ENCODE measurements around the gene HSPE1. TPM values are rescaled to one million over a fixed set of nuclear protein-coding genes. Genes with fewer than 3 reads are reported as not detected.

Gene HSPE1
- total and polyA plus RNA-seq, 2 of the 8 experiments (the other 6 are each of a cell fraction or from before 2014, with no cell fraction given) = 206 to 377 TPM

DNA sequence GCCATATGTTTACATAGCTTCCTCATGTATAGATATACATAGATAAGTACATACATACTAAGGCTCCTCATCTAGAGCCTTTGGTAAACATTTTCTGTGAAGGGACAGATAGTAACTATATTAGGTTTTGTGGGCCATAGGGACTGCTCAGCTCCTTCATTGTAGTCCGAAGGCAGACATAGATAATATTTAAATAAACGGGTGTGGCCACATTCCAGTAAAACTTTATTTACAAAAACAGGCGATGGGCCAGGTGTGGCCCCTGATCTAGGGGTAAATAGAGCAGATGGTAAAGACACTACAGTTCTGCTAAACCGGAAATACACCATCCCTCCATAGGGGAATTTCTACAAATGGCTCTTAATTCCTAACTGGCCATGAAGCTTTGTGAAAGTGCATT is 39.5 kb upstream of the HSPE1 start:
- Histone ChIP-seq H2BK12ac (ENCODE audit: low read depth, low read length) (no peak overlapping the region), H3K4ac (replicated peaks; ENCODE audit: insufficient read length, low read depth, low read length) (no peak overlapping the region), H2BK20ac (ENCODE audit: low read length) (no peak overlapping the region), H2AK5ac (ENCODE audit: low read depth, low read length) (no peak overlapping the region), H3K27ac (ENCODE audit: low read depth, low read length) (no peak overlapping the region), H3K4me2 (ENCODE audit: insufficient read depth in 1 of 2, low read depth in 2 of 2, low read length in 2 of 2) (no peak overlapping the region), H3K23me2 (ENCODE audit: low read depth, low read length) (no peaks in the 10 kb centered on the region), H3K27me3 (replicated peaks in 1 of 4; ENCODE audit: control insufficient read depth in 3 of 4, extremely low read depth in 1 of 4, insufficient read depth in 3 of 4, low read length in 3 of 4) (no peaks in the 10 kb centered on the region), H3K79me2 (ENCODE audit: control insufficient read depth in 1 of 2, insufficient read depth in 2 of 2, low read length in 2 of 2) (peaks cover 6 to 30% of the 10 kb centered on the region in 2 experiments; a peak in 3 of 4 replicates), H4K8ac (ENCODE audit: extremely low read depth, insufficient read depth, low read length) (no peak overlapping the region), H2BK120ac (replicated peaks; ENCODE audit: low read depth, low read length) (no peak overlapping the region), H4K5ac (ENCODE audit: insufficient read length, low read depth, low read length) (no peak overlapping the region), H3K56ac (replicated peaks; ENCODE audit: insufficient read length, low read depth, low read length) (no peak overlapping the region), H2BK15ac (ENCODE audit: low read length) (no peak overlapping the region), H2BK5ac (ENCODE audit: low read depth, low read length) (no peak overlapping the region), H3K79me1 (ENCODE audit: low read depth, low read length) (peaks cover under 1% of the 10 kb centered on the region; the same call in 1 of the 2 replicates), H3K9me3 (ENCODE audit: insufficient read depth in 2 of 2, low read depth in 1 of 2, low read length in 1 of 2) (no peaks in the 10 kb centered on the region), H4K91ac (replicated peaks; ENCODE audit: insufficient read length, low read length) (no peak overlapping the region), H3K9ac (replicated peaks in 1 of 4; ENCODE audit: extremely low read depth in 1 of 4, low read depth in 3 of 4, low read length in 3 of 4) (no peak overlapping the region), H4K20me1 (replicated peaks in 1 of 2; ENCODE audit: control insufficient read depth in 1 of 2, insufficient read depth in 2 of 2, low read length in 2 of 2) (peaks cover 0 to 5% of the 10 kb centered on the region in 2 experiments), H3K36me3 (ENCODE audit: control insufficient read depth in 2 of 4, insufficient read depth in 4 of 4, low read length in 3 of 4) (peaks cover 0 to 24% (median 8%) of the 10 kb centered on the region in 4 experiments; a peak in 4 of 8 replicates), H3K4me3 (ENCODE audit: extremely low read depth in 1 of 4, insufficient read depth in 2 of 4, low read depth in 3 of 4, low read length in 4 of 4) (no peak overlapping the region), H3K18ac (ENCODE audit: extremely low read depth, low read length) (no peak overlapping the region), H3K14ac (ENCODE audit: insufficient read length) (no peak overlapping the region), H3K4me1 (replicated peaks in 1 of 4; ENCODE audit: control insufficient read depth in 3 of 4, insufficient read depth in 4 of 4, low read length in 3 of 4) (no peaks in the 10 kb centered on the region), H3K23ac (ENCODE audit: insufficient read length) (no peak overlapping the region), H2AFZ (ENCODE audit: low read length) (no peak overlapping the region)
- ChIA-PET POLR2A (ENCODE audit: partially characterized antibody) (interaction anchor here (0.9 to 1.4 kb wide), 3 partner anchors 16 to 55 kb away, joined by 3 to 4 read pairs (median 3); partner anchors contain the start of gene MOB4), CTCF (ENCODE audit: partially characterized antibody) (interaction anchor here (0.9 to 1.3 kb wide), 3 partner anchors 36 to 306 kb away, joined by 3 read pairs; no protein-coding TSS in a partner anchor)
- 93% methylated on average over 4 of the region's 4 CpGs; no CpG with 5 or more reads in 1 of the 2 experiments for WGBS, 2 experiments (ENCODE audit: extremely low coverage in 1 of 2, insufficient coverage in 1 of 2, insufficient read length in 1 of 2, insufficient replicate concordance in 2 of 2, low coverage in 1 of 2, low lambda C conversion rate in 2 of 2, missing lambda C conversion rate in 1 of 2)
- FAIRE-seq (no peak), DNase-seq (ENCODE audit: low read depth in 1 of 2, low spot score in 2 of 2) (no peak)
- no peak for TF ChIP-seq CBX5 (IDR thresholded peaks at IDR 0.05; ENCODE audit: low read depth, low read length)
- TF ChIP-seq POLR2A (IDR thresholded peaks at IDR 0.05; ENCODE audit: control extremely low read depth in 1 of 2, low read depth in 2 of 2, low read length in 2 of 2) = no peak
- TF ChIP-seq KDM5A (IDR thresholded peaks at IDR 0.05; ENCODE audit: low read length) = no peak
- TF ChIP-seq GABPA (IDR thresholded peaks at IDR 0.05; ENCODE audit: borderline replicate concordance, insufficient read depth, low read length) = no peak
- TF ChIP-seq RAD21 (IDR thresholded peaks at IDR 0.05 in 1 of 2, conservative IDR thresholded peaks at IDR 0.05 in 1 of 2; ENCODE audit: low read depth in 2 of 2, low read length in 2 of 2) = no peak
- no peak for TF ChIP-seq FOSL1 (IDR thresholded peaks at IDR 0.05; ENCODE audit: insufficient read depth, low read depth, low read length)
- no peak for TF ChIP-seq TEAD4 (IDR thresholded peaks at IDR 0.05; ENCODE audit: low read depth, low read length)
